Amniotic epithelial cell (primary cell): ENCODE measurements around the gene GNPTG.

Experiments
- DNase-seq: peaks from one replicate; pipeline ENCODE4 v3.0.0-alpha.2; 2010; ENCODE audit warnings: low read depth

Gene GNPTG

GRCh38 chr16:1351582-1352362 lies at the start of gene GNPTG, which contains the start of gene TSR3:
TSS of gene GNPTG (plus strand) at chr16:1351931. CDS start at chr16:1351966, 35 bp downstream.
TSS of gene TSR3 (minus strand) at chr16:1351878. CDS start at chr16:1351804, 74 bp downstream.
- DNase-seq, result peak; percentile 79

DNA sequence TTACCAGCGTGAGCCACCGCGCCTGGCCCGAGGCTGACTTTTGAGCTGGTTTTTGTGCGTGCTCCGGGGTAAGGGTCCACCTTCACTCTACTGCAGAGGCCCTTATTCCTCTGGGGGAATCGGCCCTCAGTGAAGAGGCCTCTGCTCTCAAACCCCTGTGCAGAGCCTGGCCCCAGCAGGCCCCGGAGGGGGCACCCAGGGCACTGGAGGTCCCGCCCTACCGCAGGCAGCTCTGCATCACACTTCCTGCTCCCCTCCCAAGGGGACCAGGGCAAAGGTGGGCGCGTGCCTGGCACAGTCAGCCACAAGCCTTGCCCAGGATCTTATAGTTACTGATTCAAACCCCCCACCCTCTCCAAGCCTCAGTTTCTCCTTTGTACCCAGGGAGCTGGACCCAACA lies 45.9 kb upstream of the GNPTG start:
- no peak for DNase-seq

- no peak for DNase-seq
Measured at GRCh38 chr16:1306334-1306733, 45.4 kb upstream of the GNPTG start.

DNA sequence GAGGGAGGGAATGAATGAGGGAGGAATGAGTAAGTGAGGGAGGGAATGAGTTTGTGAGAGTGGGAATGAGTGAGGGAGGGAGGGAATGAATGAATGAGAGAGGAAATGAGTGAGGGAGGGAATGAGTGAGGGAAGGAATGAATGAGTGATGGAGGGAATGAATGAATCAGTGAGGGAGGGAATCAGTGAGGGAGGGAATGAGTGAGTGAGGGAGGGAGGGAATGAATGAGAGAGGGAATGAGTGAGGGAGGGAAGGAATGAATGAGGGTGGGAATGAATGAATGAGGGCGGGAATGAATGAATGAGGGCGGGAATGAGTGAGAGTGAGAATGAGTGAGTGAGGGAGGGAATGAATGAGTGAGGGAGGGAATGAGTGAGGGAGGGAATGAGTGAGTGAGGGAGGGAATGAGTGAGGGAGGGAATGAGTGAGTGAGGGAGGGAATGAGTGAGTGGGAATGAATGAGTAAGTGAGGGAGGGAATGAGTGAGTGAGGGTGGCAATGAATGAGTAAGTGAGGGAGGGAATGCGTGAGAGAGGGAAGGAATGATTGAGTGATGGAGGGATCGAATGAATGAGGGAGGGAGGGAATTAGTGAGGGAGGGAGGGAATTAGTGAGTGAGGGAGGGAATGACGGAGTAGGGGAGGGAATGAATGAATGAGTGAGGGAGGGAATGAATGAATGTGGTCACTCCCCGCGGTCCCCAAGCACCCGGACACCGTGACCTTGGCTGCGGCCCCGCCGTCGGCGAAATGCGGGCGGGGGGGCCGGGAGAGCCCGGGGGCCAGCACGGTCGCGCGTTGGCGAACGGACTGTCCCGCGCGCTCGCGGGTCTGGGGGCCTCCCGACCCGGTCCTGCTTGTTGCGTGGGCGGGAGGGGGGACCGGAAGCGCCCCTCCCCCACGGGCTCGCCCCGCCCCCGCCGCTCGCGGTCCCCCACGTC lies 43.4 kb upstream of the GNPTG start:
- DNase-seq, result peak; percentile 76

- peak; percentile 98 for DNase-seq
Measured at GRCh38 chr16:1308977-1309885, 42.5 kb upstream of the GNPTG start, which contains the start of gene UBE2I. TSS of gene UBE2I (plus strand) at chr16:1309636. CDS start at chr16:1314031, 4,395 bp downstream.

- peak; percentile 65 for DNase-seq
Measured at GRCh38 chr16:1309888-1310831, 41.6 kb upstream of the GNPTG start.

GRCh38 chr16:1310832-1311200 lies 40.9 kb upstream of the GNPTG start:
- DNase-seq, result no peak

DNA sequence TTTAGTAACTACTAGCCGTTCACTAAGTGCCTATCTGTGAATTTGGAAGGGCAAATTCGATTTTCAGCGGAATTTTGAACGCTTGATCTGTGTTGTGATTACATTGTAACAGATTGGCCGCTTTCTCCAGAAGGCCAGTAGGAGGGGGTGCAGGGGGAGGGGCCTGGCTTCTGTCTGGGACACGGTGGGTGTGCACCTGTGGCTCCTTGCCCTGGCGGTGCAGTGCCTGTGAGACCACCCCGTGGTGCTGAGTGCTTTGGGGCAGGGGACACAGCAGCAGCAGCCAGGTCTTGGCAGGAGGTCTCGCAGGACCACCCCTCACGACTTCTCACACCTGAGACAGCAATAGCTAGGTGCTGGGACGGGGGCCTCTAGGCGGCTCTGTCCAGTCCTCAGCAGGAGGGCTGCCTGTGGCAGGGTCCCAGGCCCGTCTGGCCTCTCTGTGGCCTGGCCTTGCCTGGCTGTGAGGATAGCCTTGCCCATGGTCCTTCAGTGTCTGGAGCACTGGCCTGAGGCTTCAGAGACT lies 40.5 kb upstream of the GNPTG start:
- DNase-seq, result no peak

- DNase-seq, result peak; percentile 37
Measured at GRCh38 chr16:1311738-1312466, 39.8 kb upstream of the GNPTG start.

GRCh38 chr16:1312467-1312816 lies 39.3 kb upstream of the GNPTG start:
- DNase-seq, result no peak

GRCh38 chr16:1312903-1313302 lies 38.8 kb upstream of the GNPTG start:
- DNase-seq, result no peak

DNA sequence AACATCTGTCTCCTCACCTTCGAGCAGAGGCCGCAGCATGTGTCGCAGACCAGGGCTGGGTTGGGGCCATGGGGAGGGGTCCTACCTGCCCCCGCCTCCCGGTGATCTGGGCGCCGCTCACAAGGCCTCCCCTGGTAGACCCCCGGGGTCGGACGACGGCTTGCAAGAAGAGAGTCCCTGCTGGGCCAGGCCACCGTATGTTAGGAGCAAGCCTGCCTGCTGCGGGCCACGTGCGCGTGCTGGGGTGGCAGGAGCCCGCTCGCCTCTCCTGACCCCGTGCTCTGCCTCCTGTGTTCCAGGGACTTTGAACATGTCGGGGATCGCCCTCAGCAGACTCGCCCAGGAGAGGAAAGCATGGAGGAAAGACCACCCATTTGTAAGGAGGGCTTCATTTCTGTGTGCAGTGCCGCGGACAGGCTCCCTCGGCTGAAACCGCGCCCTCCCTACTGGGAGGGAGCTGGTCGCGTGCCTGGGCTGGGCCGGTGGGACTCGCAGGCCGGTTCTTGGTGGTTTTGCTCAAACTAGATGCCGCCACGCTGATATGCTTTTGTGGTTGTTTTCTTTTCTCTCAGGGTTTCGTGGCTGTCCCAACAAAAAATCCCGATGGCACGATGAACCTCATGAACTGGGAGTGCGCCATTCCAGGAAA lies 37.9 kb upstream of the GNPTG start:
- DNase-seq, result no peak

DNA sequence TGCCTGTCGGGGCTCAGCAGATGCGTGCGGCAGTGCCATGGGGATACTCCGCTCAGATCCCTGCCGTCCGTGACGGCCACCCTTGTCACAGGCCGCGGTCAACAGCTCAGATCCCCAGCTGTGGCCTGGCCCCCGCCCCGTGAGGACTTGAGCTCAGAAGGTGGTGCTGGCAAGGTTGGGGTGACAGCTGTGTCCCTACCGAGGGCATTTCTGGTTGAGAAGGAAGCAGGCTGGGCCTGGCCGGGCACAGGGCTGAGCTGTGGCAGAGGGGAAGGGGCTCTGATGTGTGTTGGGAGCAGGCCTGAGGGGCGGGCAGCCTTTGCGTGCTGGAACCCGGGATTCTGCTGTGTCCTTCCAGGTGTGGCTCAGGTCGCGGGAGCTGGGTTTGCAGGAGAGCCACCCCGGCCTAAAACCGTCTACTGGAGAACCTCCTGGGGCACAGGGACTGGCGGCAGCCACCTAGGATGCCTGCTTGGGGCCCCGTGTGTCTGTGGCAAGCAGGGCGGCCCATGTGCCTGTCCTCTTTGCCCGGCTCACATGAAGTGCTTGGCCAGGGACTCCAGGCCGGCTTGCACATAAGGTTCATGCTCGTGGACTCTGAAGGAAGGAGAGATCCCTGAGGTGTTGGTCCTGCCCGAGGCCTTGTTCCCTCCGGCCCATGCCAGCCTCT lies 37.2 kb upstream of the GNPTG start:
- no peak for DNase-seq

DNA sequence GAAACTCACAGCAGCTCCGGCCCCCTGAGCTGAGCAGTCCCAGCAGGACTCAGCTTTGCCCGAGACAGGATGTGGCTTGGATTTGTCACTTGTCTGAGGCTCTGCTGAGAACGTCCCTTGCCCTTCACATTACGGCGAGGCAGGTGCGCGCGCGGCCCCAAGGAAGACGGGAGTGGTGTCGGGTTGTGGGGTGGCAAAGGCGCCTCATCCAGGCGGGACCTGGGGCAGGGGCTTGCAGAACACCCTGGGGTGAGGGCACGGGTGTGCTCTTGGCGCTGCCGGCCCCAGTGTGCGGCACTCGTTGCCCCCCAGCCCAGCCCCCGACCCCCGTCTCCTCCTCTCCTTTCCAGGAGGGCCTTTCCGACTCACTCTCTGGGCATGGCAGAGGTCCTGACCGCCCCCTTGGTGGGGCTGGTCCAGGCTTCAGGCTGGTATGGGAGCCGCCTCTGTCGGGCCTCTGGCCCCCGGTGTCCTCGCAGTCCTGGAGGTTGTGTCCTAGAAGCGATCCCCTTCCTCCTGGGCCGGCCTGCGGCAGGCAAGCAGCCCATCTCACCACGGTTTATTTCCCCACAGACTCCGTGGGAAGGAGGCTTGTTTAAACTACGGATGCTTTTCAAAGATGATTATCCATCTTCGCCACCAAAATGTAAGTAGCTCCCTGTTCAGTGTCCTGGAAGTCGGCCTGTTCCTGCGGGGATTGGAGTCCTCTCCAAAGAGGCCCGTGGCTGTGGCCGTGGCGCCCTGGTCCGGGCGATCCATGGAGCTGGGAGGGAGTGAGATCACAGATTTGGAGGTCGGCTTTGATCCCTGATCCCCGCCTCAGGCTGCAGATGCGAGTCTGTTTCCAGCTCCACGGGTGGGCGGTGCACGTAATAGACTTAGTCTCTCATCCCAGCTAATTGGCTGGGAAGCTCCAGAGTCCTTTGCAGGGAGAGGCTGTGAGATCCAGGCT lies 36.4 kb upstream of the GNPTG start:
- no peak for DNase-seq

DNA sequence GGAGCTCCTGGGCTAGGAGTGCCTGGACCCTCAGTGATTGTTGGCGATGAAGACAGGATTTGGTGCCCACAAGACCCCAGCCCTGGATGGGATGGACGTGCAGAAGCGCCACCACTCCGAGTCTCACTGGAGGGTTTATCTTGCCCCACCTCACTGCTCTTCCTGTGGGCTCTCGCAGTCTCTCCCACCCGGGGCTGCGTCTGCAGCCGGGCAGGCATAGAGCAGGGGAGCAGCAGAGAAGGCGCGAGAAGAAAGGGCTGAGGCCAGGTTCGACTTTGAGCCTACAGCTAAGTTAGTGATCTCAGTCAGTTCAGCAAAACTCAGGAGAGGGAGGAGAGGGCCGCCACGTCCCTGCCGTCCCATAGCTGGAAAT lies 35.7 kb upstream of the GNPTG start:
- no peak for DNase-seq

DNA sequence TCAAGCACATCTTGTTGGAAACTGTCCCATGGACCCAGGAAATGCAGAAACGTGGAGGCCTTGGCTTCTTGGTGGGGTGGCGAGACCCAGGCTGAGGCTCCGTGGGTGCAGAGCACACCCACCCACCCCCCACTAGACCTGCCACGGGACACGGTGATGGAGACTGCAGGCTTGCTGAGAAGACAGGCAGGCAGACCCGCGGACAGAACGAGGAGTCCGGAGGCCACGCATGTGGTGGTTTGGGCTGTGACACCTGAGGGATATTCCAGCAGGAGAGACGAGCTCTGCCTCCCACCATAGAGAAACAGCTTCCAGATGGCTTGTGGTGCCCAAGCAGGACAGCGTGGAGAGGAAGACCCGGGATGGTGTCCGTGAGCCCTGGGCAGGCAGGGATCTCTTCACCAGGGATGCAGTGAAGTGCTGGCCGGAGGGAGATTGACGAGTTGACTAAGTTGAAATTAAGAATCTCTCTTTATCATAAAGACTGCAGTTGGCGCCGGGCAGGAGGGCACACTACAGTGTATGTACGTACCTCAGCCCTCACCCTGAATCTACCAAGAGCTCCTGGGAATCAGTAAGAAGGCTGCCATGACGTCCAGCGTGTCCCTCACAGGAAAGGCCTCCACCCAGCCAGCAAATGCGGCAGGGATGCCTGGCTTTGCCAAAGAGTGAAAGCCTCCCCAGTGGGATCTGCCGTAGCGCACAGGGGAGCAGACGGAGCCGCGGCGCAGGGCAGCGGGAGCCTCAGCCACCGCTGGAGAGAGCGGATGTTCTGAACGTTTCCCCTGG lies 34.1 kb upstream of the GNPTG start:
- no peak for DNase-seq

GRCh38 chr16:1318268-1318545 lies 33.5 kb upstream of the GNPTG start:
- DNase-seq, result no peak
